Cardiac fibroblast (primary cell): ENCODE data around the gene MCMBP.
"Not testable (repeated sequence)": the region's sequence is repeated elsewhere in the genome, so short reads cannot be mapped to it uniquely, and the experiment has no call there.

ENCODE experiments used
- DNase-seq, 2 donors: peaks; one replicate each; pipeline versions ENCODE4 v3.0.0 to v3.0.0-alpha.2; 2010; ENCODE audit warnings: low read depth in 2 of 2
- H3K4me3 ChIP-seq, 2 donors: replicated peaks in 1 of 2; 1 replicate in 1 of 2; 2 replicates in 1 of 2; pipeline ENCODE4 v1.5.1; 2011; ENCODE audit warnings: low read depth in 2 of 2, low read length in 2 of 2, mild to moderate bottlenecking in 2 of 2, moderate library complexity in 1 of 2
- CTCF ChIP-seq: IDR thresholded peaks from one replicate; pipeline ENCODE4 v1.5.1; 2011; ENCODE audit warnings: low read depth, mild to moderate bottlenecking, low read length, inconsistent platforms

MCMBP gene

GRCh38 chr10:119872610-119872859 lies at the start of gene MCMBP:
TSS of gene MCMBP (minus strand) at chr10:119872843. CDS start at chr10:119872584, 259 bp downstream.
- no peak for DNase-seq
- TF ChIP-seq CTCF: no peak
- peak within 1 kb of the TSS; percentile 79 to 82 for H3K4me3 ChIP-seq

DNA sequence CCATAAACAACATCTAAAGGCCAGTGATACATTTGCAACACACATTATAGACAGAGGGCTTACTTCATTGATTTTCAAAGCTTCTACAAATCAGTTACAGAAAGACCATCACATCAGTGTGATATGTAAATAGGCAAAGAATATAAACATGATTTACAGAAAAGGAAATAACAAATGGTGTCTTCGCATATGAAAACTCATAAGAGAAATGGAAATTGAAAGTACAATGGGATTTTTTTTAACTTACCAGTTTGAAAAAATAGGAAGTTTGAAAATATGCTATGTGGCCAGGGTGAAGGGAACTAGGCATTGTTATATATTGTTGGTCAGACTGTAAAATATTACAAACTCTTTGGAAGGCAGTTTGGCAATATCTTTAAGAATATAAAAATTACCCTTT lies 47.2 kb upstream of the MCMBP start:
- no peak for TF ChIP-seq CTCF
- H3K4me3 ChIP-seq: no peak overlapping the region
- DNase-seq: no peak

DNA sequence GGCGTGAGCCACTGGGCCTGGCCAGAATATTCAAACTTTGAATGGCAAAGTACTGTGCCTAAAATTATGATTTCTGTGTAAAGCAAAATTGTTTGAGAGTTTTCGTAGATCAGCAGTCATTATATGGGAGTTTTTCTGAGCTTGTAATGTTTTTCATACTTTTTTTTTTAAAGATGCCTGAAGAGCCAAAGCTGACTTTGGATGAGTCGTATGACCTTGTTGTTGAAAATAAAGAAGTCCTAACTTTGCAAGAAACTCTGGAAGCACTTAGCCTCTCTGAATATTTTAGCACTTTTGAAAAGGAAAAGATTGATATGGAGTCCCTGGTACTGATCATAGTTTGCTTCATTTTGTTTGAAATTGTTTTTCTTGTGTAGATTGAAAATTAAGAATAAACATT lies 46.6 kb upstream of the MCMBP start:
- H3K4me3 ChIP-seq: no peak overlapping the region
- DNase-seq: peak in 1 of 2 donors; percentile 21
- TF ChIP-seq CTCF: no peak

DNA sequence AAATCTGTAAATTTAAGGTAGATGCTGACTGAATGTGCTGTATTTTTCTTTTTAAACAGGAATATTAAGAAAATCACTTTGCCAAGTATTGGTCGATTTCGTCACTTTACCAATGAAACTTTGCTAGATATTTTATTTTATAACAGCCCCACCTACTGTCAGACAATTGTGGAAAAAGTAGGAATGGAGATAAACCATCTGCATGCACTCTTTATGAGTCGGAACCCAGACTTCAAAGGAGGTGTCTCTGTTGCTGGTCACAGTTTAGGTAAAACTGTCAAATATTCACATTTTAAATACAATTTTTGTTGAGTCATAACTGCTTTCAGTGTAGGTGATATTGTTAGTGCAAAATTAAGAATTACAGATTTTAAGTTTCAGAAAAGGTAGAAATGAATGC lies 45.1 kb upstream of the MCMBP start:
- H3K4me3 ChIP-seq: no peak overlapping the region
- no peak for TF ChIP-seq CTCF
- DNase-seq: peak in 1 of 2 donors; percentile 21

DNA sequence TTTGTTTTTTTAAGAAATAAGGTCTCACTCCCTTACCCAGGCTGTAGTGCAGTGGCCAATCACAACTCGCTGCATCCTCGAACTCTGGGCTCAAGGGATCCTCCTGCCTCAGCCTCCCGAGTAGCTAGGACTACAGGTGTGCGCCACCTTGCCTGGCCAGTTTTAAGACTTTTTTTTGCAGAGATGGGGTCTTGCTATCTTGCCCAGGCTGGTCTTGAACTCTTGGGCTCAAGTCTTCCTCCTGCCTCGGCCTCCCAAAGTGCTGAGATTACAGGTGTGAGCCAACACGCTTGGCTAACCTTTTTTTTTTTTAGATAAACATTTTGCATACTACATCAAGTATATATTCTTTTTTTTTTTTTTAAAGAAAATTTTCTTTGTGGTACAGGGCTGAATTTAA lies 38.0 kb upstream of the MCMBP start:
- no peak overlapping the region for H3K4me3 ChIP-seq
- DNase-seq: no peak
- TF ChIP-seq CTCF: no peak

DNA sequence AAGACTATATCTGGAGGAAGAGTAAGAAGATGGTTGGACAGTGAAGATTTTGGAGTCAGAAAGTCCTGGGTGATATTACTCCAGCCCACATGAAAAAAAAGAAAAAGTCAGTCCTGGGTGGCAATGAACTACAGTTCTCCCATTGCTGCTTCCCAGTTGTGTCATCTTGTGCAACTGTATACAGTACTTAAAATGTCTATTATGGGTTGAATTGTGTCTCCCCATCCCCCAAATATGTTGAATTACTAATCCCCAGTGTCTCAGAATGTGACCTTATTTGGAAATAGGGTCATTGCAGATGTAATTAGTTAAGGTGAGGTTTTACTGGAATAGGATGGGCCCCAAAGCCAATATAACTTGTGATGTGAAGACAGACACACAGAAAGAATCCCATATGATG lies 35.5 kb upstream of the MCMBP start:
- no peak for TF ChIP-seq CTCF
- no peak for DNase-seq
- no peak overlapping the region for H3K4me3 ChIP-seq

DNA sequence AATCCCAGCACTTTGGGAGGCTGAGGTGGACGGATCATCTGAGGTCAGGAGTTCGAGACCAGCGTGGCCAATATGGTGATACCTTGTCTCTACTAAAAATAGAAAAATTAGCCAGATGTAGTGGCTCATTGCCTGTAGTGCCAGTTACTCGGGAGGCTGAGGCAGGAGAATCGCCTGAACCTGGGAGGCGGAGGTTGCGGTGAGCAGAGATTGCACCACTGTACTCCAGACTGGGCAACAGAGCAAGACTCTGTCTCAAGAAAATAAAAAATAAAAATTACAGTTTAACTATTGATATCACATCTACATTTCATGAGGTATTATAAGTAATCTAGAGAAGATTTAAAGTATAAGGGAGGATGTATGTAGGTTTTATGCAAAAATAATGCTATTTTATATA lies 35.1 kb upstream of the MCMBP start:
- H3K4me3 ChIP-seq, DNase-seq: not testable (repeated sequence)
